GM21825 (cell line): ENCODE data around the gene COPB2.
"Not testable (repeated sequence)": the region's sequence is repeated elsewhere in the genome, so short reads cannot be mapped to it uniquely, and the experiment has no call there.

ENCODE experiments used
- ATAC-seq: cut with Tn5 transposase; IDR thresholded peaks from one replicate; pipeline ENCODE4 v1.9.1; 2021; ENCODE audit warnings: mild to moderate bottlenecking, moderate library complexity; ENCODE audit not compliant: unreplicated experiment

The COPB2 gene

DNA sequence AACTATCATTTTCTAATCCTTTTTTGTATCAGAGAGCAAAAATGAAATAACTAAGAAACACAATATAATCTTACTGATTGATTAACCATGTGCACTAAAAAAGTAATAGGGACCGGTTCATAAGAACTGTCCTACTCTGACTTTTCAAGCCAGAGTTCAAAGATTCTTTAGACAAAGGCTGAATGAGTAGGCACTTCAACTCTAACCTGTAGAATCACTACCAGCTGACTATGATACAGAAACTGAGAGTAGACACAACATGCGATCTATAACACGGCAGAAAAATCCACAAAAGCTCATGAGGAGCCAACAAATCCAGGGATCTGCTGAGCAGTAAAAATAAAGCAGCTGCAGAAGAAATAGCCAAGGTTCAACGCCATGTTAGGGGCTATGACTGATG lies 8.9 kb downstream of the COPB2 start:
- no peak for ATAC-seq

DNA sequence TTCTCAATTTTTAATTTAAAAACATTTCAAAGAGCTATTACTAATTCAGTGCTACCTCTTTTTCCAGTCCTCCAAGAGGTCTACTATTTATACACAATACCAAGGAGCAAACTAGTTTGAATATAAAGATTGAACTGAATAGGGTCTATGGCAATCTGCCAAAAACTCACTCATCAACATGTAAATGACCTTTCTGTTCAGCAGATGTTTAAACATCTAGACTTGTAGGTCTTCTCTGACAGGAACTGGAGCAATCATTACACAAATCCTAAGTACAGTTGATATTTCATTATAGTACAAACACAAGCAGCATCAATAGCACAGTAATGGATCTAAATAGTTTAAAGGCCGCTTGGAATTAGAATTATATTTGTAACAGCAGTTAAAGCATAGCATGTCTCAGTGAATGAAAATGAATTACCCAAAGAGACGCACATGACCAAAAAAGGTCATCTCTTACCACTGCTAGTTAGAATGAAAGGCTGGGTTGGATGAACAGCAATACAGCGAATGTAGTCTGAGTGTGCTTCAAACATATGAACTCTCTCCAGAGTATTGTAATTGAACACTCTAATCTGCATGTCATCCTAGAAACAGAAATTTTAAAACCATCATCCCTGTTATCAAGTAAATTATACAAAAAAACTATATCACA lies 10.7 kb downstream of the COPB2 start:
- no peak for ATAC-seq

DNA sequence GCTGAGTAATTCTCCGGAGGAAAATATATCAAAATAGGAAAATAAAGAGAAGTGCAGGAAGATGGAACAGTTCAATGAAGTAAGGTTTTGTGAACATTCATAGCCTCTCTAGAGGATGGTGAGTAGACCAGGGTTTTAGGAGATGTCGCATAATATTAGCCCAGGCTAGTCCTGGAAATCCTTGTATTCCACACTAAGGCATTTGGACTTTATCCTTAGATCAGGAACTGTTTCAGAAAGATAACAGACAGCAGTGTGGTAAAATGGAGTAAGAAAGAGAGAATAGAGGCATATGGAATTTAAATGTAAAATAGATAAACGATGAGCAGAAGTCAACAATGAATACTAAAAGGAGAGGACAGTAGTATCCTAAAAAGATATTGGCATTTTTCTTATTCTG lies 12.1 kb downstream of the COPB2 start:
- no peak for ATAC-seq

DNA sequence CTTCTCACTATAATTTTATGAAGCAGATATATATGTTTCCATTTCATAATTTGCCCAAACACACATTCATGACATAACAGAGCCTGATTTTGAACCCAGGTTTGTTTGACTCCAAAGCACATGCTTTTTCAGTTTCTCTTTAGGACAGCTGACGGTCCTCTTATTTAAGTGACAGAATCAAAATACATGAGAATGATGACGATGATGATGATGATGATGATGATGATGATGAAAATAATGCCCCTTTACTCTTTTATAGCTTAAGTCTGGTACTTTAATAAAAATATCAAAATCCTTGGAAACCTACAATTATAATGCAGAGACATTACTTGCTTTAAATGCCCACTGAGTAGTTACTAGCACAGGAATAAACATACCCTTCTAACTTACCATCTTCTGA lies 15.3 kb downstream of the COPB2 start:
- no peak for ATAC-seq

DNA sequence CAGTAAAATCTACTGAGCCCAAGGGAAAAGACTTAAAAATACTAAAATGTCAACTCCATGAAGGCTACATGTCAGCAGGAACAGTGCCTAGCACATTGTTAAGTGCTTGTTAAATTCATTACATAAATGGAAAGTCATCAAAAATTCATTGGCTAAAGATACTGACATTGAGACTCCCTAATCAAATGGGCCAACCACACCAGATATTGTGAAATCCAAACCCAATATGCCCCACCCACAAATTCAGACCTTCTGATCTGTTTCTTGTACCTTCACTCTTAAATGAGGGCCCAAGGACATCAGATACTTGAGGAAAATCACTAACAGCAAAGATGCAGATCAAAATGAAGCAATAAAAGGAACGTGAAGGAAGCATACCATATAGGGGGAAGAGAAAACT lies 24.9 kb downstream of the COPB2 start:
- no peak for ATAC-seq

DNA sequence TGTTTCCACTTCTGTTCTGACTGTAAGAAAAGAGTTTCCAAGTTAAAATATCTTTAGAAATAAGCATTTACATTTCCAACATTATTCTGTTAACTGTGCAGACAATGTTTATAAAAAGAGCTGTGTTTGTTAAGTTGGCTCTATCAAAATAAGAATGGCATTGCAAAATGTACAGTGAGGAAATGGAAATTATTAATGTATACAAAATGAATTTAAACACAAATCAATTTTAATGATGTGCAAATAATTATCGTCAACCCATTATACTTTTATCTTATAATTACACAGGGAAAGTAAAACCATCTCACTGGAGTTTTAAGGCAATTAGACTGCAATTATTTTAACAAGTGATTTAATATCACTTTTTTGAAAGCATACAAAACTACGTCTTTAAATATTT lies 28.2 kb downstream of the COPB2 start:
- no peak for ATAC-seq

DNA sequence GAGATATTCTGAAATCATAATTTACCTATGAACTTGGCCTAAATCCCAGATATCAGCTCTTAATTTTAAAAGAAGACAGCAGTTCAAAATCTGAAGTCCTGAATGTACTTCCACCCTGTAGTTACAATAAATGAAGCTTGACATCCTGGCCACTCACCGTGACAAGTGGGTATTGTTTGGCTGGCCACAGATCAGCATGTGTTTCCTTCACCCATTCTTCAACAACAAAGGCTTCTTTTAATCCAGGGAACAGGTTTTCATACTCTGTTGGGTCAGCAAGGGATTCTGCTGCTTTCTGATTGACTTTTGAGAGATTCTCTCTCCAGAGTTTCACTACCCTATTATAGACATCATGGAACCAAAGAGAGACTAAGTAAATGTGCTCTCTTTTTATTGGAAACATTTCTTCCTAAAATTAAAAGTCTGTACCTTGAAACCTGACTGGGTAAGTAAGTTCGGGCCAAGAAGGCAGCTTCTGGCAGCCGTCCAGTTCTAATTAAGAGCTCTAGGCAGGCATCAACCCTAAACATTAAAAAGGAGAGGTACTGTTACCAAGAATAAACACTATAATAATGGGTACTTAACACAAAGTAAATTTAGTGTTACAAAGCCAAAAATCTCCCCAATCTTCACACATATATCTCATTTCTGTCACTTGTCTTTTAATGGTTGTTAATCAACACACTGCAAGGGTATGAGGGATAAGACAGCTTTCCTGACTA lies 30.4 kb downstream of the COPB2 start:
- ATAC-seq, result no peak

DNA sequence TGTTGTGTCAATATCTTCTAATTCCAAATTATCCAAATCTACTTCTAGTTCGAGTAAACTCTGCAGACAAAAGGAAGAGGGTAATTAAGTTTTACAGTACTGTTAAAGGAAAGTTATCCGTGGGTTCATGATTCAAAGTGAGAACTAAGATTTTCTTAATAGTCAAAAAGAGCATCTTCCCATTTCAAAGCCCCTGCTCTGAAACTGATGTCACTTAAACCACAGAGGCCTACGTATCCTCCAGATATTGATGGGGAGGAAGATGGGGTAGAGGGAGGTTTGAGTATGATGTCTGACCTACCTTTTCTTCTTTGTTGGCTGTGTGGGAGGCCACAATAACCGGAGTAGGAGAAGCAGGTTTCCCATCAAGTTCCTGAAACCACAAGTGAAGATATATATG lies 31.5 kb downstream of the COPB2 start:
- ATAC-seq, result peak; percentile 51

DNA sequence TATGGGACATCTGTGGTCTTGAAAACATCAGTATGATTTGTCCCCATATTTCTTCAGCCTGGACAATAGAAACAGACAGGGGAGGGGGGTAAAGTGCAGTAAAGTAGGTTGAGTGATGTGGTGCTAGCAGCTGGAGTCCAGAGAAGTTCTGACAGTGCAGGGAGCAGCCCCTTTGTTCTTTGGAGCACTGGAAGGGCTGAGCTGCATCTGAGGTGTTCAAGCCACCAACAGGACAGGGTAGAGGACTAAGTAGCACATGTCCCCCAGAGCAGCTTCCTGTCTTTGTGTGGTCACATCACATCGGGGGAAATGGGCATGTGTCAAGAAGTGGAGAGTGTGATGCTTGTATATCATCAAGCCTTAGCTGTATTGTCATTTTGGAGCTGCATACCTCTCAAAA lies 33.6 kb downstream of the COPB2 start:
- ATAC-seq, result no peak

DNA sequence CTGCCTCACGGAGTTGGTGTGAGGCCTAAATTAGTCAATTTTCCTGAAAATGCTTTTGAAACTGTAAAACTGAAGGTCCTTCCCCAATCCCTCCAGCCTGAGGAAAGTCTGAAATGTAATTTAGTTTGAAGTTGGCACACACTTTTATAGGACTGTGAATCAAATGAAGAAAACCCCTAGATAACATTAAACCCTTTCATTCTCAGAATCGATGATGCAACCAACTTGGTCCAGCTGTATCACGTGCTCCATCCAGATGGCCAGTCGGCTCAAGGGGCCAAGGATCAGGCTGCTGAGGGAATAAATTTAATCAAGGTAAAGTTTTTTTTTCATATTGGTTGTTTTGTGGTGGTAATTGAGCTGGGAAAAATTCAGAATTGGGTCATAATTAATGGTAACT lies 34.0 kb downstream of the COPB2 start:
- ATAC-seq, result no peak

DNA sequence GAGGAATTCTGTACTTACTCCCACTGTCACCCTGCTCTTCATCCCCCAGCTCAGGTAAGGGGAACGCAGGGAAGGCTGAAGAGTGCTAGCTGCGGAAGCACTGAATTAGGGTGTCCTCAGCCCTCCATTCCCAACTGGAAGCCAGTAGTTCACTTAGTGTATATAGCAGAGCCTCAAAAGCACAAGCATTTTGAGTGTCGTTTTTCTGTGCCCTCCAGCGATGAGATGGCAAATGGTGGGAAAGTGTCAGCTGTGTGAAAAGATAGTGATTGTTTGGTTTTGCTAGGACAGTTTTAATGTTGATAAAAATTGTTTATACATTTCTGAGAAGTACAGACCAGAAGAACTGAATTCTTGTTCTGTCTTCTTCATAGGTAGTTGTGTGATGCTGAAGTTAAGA lies 34.8 kb downstream of the COPB2 start:
- ATAC-seq, result no peak

DNA sequence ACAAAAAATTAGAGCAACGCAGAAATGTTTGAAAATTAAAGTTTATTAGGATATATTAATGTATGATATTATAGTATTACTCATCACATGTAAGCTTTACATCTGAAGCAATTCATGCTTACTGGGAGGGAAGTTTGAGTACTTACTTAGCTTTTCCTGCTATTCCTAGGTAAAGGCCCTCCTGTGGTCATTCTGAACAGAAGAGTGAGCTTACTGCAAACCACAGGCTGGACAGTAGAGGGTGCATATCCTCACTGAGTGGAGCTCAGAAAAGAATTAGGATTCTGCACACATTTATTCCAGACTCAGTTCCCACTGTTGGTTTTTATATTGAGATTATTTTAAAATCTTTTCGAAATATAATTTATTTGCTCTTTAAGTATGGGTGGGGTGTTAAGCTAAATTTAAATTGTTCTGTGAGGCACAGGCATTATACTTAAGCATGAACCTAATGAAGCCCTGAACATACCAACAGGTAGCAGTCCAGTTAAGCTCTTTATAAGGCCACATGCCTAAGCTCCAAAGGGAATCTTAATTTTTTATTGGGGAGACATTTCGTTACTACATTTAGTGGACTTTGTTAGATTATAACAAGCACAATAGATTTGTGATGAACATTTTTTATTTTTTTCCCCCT lies 35.4 kb downstream of the COPB2 start:
- ATAC-seq, result no peak

DNA sequence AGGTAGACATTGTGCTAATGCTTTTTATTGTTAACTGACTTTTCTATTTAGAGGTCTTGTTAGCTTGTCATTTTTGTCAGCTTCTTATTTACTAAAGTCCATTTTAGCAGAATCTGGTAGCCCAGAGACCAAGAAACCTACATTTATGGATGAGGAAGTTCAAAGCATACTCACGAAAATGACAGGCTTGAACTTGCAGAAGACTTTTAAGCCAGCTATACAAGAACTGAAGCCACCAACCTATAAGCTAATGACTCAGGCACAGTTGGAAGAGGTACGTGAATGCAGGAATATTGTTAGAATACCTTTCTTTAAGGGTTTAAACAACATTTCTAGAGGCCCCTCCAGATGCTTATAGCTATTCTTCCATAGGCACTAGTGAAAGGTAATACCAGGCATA lies 42.7 kb downstream of the COPB2 start:
- ATAC-seq, result no peak

DNA sequence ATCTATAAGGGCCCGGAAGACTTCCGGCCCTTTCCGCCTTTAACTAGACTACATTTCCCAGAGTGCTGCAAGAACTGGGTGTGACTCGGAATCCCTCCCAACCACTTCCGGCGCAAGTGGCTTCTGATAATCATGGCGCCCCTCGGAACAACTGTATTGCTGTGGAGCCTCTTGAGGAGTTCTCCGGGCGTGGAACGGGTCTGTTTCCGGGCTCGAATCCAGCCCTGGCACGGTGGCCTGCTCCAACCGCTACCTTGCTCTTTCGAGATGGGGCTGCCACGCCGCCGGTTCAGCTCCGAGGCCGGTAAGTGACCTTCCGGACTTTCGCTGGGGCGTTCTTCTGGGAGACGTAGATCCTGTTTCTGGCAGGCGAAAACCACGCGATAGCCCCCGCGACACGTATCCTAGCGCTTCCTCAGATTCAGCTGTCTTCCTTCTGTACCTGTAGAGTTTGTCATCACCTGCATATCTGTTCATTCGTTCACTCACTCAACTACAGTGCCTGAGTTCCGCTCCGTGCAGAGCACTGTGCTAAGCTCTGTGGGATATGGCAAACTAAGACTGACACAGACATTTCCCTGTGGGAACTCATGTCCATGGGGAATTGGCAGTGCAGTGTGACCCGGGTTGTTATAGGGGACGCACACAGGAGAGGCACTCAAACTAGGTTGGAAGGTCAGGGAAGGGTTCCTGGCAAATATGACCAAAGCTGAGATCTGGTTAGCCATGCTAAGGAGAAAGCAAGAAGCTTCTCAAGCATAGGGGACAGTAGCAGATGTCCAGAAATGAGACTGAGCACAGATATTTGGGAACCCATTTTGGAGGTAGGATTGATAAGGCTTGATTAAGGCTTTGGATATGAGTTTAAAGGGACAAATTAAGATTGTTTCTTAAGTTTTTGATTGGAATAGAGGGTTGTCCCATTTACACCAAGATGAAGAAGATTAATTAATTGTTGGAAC lies 45.3 kb downstream of the COPB2 start, which contains the start of gene MRPS22:
Gene MRPS22 (plus strand): TSS at position 126 of the 962 bp plus-strand sequence. CDS start 7 bp downstream, at position 133.
- peak; percentile 97 for ATAC-seq

DNA sequence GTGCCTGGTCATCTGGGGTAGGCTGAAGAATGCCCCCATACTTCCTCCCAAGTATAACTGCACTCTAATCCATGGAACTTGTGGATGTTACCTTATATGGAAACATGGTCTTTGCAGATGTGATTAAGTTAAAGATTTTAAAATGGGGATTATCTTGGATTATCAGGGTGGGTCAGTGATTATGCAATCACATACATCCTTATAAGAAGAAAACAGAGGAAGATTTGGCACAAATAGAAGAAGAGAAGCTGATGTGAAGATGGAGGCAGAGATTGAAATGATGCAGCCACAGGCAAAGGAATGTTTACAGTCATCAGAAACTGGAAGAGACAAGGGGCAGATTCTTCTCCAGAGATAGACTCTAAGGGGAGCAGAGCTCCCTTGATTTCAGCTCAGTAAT lies 47.4 kb downstream of the COPB2 start:
- no peak for ATAC-seq

DNA sequence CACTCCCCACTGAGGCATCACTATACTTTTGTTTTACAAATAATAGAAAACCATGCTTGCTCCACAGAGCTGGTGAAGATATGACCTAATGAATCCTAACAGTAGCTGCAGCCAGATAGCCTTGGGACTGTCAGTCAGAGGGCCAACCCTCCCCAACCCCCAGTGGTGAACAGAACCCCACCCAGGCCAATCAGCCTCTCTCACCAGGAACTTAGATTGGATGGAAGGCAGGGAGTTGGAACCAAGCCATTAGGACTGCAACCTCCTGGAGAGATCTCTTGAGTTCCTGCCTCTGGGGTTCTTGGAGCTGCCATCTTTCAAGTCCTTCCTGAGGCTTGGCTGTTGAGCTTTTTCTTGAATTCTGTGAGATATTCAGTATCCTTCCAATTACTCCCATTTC lies 48.7 kb downstream of the COPB2 start:
- ATAC-seq, result no peak

DNA sequence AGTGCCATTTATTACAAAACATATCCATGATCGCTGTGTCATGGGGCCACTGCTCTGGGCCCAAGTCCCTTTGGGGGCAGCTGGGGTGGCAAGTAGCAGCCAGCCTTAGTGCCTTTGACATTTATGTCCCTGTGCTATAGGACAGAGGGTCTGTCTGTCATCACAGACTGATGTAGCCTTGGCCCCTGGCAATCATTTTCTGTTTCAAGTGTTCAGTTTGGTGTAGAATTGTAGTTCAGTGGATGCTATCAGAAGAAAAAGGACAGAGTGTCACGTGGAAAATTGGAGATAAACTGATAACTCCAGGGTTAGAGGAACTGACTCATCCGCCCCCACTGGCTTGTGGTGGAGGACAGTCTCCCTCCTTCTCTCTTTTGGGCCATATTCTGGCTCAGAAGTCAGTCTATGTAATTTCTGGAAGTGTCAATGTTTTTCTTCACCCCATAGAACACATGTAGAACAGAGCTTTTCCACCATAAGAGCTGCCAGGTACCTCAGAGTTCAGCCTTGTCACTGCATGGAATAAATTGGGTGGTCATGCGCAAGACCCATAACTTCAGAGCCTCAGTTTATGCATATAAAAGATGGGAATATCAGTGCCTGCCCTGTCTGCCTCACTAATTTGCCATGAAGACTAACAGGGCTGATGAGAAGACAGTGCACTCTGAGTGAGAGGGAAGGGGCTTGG lies 50.1 kb downstream of the COPB2 start:
- ATAC-seq, result no peak

DNA sequence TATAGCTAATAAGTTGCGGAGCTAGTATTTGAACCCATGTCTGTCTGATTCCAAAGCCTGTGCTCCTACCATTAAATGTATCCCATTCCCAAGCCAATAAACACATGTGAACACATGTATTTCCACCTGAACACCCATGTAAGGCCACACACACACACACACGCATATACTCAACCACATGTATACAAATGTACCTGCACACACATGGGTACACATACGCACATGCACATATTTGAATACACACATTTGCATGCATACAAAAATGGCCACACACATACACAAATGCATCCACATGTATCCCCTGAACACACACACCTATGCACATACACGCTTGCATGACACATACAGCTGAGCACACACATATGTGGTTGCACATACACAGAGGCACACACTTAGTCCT lies 51.0 kb downstream of the COPB2 start:
- no peak for ATAC-seq

DNA sequence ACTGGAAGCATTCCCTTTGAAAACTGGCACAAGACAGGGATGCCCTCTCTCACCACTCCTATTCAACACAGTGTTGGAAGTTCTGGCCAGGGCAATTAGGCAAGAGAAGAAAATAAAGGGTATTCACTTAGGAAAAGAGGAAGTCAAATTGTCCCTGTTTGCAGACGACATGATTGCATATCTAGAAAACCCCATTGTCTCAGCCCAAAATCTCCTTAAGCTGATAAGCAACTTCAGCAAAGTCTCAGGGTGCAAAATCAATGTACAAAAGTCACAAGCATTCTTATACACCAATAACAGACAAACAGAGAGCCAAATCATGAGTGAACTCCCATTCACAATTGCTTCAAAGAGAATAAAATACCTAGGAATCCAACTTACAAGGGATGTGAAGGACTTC lies 54.8 kb downstream of the COPB2 start:
- ATAC-seq, result not testable (repeated sequence)

DNA sequence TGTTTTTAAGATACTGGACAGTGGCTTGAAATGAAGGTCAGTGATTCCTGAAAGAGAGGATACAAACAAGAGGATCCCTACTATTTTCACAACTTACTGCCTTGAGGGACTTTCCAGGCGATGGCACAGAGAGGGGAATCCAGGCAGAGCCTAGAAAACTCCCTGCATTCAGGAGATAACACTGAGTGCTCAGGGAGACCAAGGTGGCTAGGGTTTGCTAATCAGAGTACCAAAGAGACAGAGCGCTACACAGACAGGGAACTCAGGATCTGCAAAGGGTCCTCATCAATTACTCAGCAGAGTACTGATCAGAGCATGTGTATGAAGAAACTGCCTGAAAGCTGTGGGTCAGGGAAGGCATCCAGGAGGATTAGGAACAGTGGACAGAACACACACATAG lies 57.4 kb downstream of the COPB2 start:
- no peak for ATAC-seq
